ENCODE results near the gene SGPL1.

SGPL1 gene

GRCh38 chr10:70925377-70926225 lies 109.9 kb downstream of the SGPL1 start:
- peak; percentile 48 for DNase-seq (ENCODE audit: low read depth)

- DNase-seq (ENCODE audit: low read depth) = no peak
Observed at GRCh38 chr10:70926226-70927000, 110.7 kb downstream of the SGPL1 start.

GRCh38 chr10:70927189-70927943 lies 111.6 kb downstream of the SGPL1 start:
- no peak for DNase-seq (ENCODE audit: low read depth)

GRCh38 chr10:70928140-70928539 lies 112.4 kb downstream of the SGPL1 start:
- no peak for DNase-seq (ENCODE audit: low read depth)

GRCh38 chr10:70930263-70931000 lies 114.7 kb downstream of the SGPL1 start:
- no peak for DNase-seq (ENCODE audit: low read depth)
